ENCODE data around the gene KCNJ14. TPM values are rescaled to one million over a fixed set of nuclear protein-coding genes. Genes with fewer than 3 reads are reported as not detected.
"Not testable (repeated sequence)": the region's sequence is repeated elsewhere in the genome, so short reads cannot be mapped to it uniquely, and the experiment has no call there.

KCNJ14 gene
- total RNA-seq, 1 donor from 2014 or later, result 3.7 TPM

- H3K4me1 ChIP-seq, result peaks cover 36% of the 10 kb centered on the region
- H3K4me3 ChIP-seq, result no peak overlapping the region
- intact Hi-C loops (cut with DNase I), result no loop called here
- no peaks in the 10 kb centered on the region for H3K36me3 ChIP-seq
- TF ChIP-seq POLR2AphosphoS5 (IDR thresholded peaks at IDR 0.05; ENCODE audit: insufficient read depth in 1 of 2, low read depth in 1 of 2), result no peak
- TF ChIP-seq CTCF (IDR thresholded peaks at IDR 0.05), result no peak
- TF ChIP-seq POLR2A (IDR thresholded peaks at IDR 0.05), result no peak
- no peaks in the 10 kb centered on the region for H3K9me3 ChIP-seq
- H3K27ac ChIP-seq, result peak overlapping the region; percentile 31
- DNase-seq (ENCODE audit: extremely low spot score in 2 of 2), result no peak
- H3K27me3 ChIP-seq, result no peaks in the 10 kb centered on the region
Observed at GRCh38 chr19:48487544-48487943, 32.2 kb downstream of the KCNJ14 start.

- Histone ChIP-seq H3K4me3 (no peak overlapping the region), H3K9me3 (no peaks in the 10 kb centered on the region), H3K4me1 (peaks cover 40% of the 10 kb centered on the region), H3K36me3 (no peaks in the 10 kb centered on the region), H3K27ac (peak overlapping the region; percentile 31), H3K27me3 (no peaks in the 10 kb centered on the region)
- no peak for DNase-seq (ENCODE audit: extremely low spot score in 2 of 2)
- intact Hi-C loops (cut with DNase I), result no loop called here
- no peak for TF ChIP-seq POLR2AphosphoS5 (IDR thresholded peaks at IDR 0.05; ENCODE audit: insufficient read depth in 1 of 2, low read depth in 1 of 2)
- no peak for TF ChIP-seq CTCF (IDR thresholded peaks at IDR 0.05)
- no peak for TF ChIP-seq POLR2A (IDR thresholded peaks at IDR 0.05)
Observed at GRCh38 chr19:48487948-48488347, 32.6 kb downstream of the KCNJ14 start.

GRCh38 chr19:48488478-48488877, 33.1 kb downstream of the KCNJ14 start:
- H3K36me3 ChIP-seq; H3K4me3 ChIP-seq; intact Hi-C loops (cut with DNase I); H3K27me3 ChIP-seq; DNase-seq (ENCODE audit: extremely low spot score in 2 of 2); H3K9me3 ChIP-seq; H3K27ac ChIP-seq: not testable (repeated sequence)
- peaks cover 41% of the 10 kb centered on the region for H3K4me1 ChIP-seq

- peaks cover 50% of the 10 kb centered on the region for H3K4me1 ChIP-seq
- no peak overlapping the region for H3K27ac ChIP-seq
- no peak overlapping the region for H3K4me3 ChIP-seq
- H3K27me3 ChIP-seq, result no peaks in the 10 kb centered on the region
- TF ChIP-seq POLR2A (IDR thresholded peaks at IDR 0.05) (no peak), CTCF (IDR thresholded peaks at IDR 0.05) (peak; percentile 82 to 92 (median 84))
- H3K36me3 ChIP-seq, result no peaks in the 10 kb centered on the region
- no peaks in the 10 kb centered on the region for H3K9me3 ChIP-seq
- intact Hi-C loops (cut with DNase I), result loop anchor here (5.0 kb wide), 1 partner anchor 98 kb away; no protein-coding TSS in a partner anchor
- no peak for DNase-seq (ENCODE audit: extremely low spot score in 2 of 2)
Observed at GRCh38 chr19:48489608-48490216, 34.3 kb downstream of the KCNJ14 start.

- Histone ChIP-seq H3K27me3 (no peaks in the 10 kb centered on the region), H3K4me1 (peaks cover 55% of the 10 kb centered on the region), H3K27ac (peak overlapping the region; percentile 61), H3K36me3 (no peaks in the 10 kb centered on the region), H3K9me3 (no peaks in the 10 kb centered on the region), H3K4me3 (peak overlapping the region in 1 of 2 donors; percentile 16)
- no peak for DNase-seq (ENCODE audit: extremely low spot score in 2 of 2)
- intact Hi-C loops (cut with DNase I), result loop anchor here (5.0 kb wide), 1 partner anchor 96 kb away; no protein-coding TSS in a partner anchor
- TF ChIP-seq POLR2AphosphoS5 (IDR thresholded peaks at IDR 0.05; ENCODE audit: insufficient read depth in 1 of 2, low read depth in 1 of 2), result no peak
- TF ChIP-seq CTCF (IDR thresholded peaks at IDR 0.05), result no peak
- TF ChIP-seq POLR2A (IDR thresholded peaks at IDR 0.05), result no peak
Observed at GRCh38 chr19:48490981-48491792, 35.8 kb downstream of the KCNJ14 start.

Measured in vagina (tissue), 2 donors.